Transverse colon (tissue), 3 donors: ENCODE data around the gene ANAPC13.

Source experiments
- POLR2A ChIP-seq: fragments of 450-650 bp; IDR thresholded peaks from one replicate; pipeline ENCODE4 v1.6.1; 2016; ENCODE audit warnings: antibody characterized with exemption, mild to moderate bottlenecking, moderate library complexity
- TF ChIP-seq, protein P1 (sequence below), 5 experiments: fragments of 200-600 bp in 3 of 5; fragments of 450-650 bp in 2 of 5; sonication (generic) in 3 of 5; IDR thresholded peaks; 1 replicate in 2 of 5; 2 replicates in 3 of 5; pipeline ENCODE4 v1.5.1; 2016 to 2017; ENCODE audit warnings: antibody characterized with exemption in 5 of 5, inconsistent platforms in 3 of 5, mild to moderate bottlenecking in 2 of 5, moderate library complexity in 1 of 5

DNA sequence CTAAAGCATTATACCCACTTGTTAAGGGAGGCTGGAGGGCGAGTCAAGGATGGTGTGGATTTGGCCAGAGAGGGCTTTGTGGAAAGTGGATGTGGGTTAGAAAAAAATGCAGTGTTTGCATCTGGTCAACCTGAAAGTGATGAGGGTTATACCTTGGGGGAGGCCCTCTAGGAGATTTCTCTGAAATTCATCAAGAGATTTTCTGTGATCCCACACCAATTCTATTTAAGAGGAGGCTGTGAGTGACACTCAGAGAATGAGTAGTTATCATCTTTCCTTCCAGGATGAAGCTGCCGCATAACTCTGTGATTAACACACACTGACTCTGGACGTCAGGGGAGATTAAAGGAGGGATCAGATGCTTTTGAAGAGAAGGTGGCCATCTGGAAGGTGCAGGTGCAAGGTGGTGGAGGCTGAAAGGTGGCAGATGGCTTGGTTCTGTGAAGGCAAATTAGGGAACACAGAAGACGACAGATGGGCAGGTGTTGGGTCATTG lies 54.8 kb downstream of the ANAPC13 start:
- TF ChIP-seq, protein P1, sequence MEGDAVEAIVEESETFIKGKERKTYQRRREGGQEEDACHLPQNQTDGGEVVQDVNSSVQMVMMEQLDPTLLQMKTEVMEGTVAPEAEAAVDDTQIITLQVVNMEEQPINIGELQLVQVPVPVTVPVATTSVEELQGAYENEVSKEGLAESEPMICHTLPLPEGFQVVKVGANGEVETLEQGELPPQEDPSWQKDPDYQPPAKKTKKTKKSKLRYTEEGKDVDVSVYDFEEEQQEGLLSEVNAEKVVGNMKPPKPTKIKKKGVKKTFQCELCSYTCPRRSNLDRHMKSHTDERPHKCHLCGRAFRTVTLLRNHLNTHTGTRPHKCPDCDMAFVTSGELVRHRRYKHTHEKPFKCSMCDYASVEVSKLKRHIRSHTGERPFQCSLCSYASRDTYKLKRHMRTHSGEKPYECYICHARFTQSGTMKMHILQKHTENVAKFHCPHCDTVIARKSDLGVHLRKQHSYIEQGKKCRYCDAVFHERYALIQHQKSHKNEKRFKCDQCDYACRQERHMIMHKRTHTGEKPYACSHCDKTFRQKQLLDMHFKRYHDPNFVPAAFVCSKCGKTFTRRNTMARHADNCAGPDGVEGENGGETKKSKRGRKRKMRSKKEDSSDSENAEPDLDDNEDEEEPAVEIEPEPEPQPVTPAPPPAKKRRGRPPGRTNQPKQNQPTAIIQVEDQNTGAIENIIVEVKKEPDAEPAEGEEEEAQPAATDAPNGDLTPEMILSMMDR (IDR thresholded peaks at IDR 0.05) = no peak
- no peak for TF ChIP-seq POLR2A
